ENCODE results near the gene ZNF543.

- TF ChIP-seq KDM1A (IDR thresholded peaks at IDR 0.05; ENCODE audit: borderline replicate concordance, low read length) (no peak), RAD21 (IDR thresholded peaks at IDR 0.05 in 1 of 2, conservative IDR thresholded peaks at IDR 0.05 in 1 of 2; ENCODE audit: low read depth in 2 of 2, low read length in 2 of 2) (no peak), BRCA1 (IDR thresholded peaks at IDR 0.05; ENCODE audit: low read depth, low read length) (no peak), CTCF (IDR thresholded peaks at IDR 0.05; ENCODE audit: control extremely low read depth in 1 of 3, insufficient read depth in 1 of 3, low read depth in 1 of 3, low read length in 3 of 3) (no peak), JUN (IDR thresholded peaks at IDR 0.05; ENCODE audit: low read depth, low read length) (no peak), USF2 (IDR thresholded peaks at IDR 0.05; ENCODE audit: low read length) (no peak), EZH2 (IDR thresholded peaks at IDR 0.05; ENCODE audit: low read depth, low read length, severe bottlenecking) (no peak), SUZ12 (IDR thresholded peaks at IDR 0.05; ENCODE audit: low read length) (no peak)
Observed at GRCh38 chr19:57327993-57328392, 7.7 kb downstream of the ZNF543 start.

All from H1 (cell line).